ENCODE data around the gene CTNNA3.

CTNNA3 gene

DNA sequence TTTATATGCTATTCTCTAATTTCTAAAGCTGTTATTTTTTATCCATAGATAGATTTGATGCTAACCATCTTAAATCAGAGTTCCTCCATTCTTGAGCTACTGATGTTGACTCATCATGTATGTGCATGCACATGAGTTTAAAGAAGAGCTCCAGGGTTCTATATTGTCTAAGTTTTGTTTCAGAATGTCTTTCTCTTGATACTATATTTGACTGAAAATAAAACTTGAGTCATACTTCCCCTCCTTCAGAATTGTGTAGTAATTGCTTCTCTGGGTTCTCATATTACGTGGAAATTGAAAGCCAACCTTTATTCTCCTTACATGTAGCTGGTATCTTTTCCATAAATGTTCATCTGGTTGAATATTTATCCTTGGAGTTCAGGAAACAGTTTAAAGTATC, 680.8 kb downstream of the CTNNA3 start:
- no peak for DNase-seq (ENCODE audit: low read depth)

- DNase-seq (ENCODE audit: low read depth), result no peak
Observed at GRCh38 chr10:67011981-67012380, 684.0 kb downstream of the CTNNA3 start.

DNA sequence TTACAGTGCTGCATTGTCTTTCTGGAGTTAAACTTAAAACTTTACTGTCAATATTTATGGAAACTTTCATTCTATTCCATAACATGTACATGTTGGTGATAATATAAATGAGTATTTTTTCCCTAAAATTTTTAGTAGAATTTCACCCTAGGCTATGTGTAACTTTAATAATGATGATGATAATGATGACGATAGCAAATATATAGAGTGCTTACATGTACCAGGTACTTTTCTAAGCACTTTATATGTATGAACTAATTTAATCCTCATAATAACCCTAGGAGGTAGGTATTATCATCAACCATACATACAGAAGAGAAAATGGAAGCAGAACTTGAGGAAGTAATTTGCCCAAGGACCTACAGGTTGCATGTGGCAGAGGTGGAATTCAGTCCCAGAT, 684.5 kb downstream of the CTNNA3 start:
- no peak for DNase-seq (ENCODE audit: low read depth)

- DNase-seq (ENCODE audit: low read depth), result no peak
Observed at GRCh38 chr10:67005981-67006380, 690.0 kb downstream of the CTNNA3 start.

DNA sequence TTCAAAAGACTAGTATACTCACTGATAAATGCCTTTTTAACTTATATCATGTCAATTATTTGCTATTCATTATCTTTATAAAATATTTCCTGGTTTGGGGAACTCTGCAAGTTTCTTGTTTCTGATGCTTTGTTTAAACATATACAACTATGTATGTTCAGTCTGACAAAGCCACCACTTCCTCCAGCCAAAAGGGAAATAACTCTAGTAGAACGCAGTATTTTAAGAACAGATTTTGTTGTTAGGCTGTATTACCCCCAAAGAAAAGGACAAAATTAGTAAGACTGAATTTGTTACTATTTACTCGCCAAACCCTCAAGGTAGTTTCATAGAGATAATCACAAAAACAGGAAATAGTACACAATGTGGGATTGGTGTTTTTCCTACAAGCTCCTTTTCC, 691.3 kb downstream of the CTNNA3 start:
- DNase-seq (ENCODE audit: low read depth), result no peak

DNA sequence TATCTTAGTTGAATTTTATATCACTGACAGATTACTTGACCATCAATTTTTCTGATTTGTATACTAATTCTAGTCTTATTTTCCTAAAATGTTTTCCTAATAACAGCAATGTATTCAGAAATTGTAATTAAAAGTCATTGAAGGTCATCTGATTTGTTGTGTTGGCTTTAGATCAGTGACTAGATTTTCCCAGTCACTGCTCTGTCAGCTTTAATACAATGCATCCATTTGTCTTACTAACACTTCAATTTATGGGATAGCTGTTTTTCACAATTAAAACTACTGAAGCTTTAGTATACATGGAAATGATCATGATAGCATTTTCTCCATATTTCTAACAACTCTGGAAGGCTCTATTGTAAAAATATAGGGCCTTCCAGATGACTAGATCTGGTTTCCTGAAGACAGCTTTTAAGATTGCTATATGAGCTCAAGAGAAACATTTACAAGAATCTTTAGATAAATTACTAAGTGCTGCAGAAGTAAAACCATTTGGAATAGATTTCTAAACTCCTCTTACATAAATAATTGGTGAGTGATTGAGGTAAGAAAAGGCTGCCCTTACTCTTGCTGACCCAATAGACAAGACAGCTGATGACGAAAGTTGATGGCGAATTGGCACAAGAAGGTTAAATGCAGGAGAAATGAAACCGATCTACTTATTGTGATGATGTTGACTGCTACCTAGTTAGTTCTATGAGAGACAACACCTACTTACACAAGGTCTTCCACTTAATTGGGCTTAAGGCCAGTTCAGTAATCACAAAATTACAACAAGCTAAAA, 696.0 kb downstream of the CTNNA3 start:
- DNase-seq (ENCODE audit: low read depth), result no peak

- DNase-seq (ENCODE audit: low read depth), result no peak
Observed at GRCh38 chr10:66996996-66997395, 699.0 kb downstream of the CTNNA3 start.

DNA sequence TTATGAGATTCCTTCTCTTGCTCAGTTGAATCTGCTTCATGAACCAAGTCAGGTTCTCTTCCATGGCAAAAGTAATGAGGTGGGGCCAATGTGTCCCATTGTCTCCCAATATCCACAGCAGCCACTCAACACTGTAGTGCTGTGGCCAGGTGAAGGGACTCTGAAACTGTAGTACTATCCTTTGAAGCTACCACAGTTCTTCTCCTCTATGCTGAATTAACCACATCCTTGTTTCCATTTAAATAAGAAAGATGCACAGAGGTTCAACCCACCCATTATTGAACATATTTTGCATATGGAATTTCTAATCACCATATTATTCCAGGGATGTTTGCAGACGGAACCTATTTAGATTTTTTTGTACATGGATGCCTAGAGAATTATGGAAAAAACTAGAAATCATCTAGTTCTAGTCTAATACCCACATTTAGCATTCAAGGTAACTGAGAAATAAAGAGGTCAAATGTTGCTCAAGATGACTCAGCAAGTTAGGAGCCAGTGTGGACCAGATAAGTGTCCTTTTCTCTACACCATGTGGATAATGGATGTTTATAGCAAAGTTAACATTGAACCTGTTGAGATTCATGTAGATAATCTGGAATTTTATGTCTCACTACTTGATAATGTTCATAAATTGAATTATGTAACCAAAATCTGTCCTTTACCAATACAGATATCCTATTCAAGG, 705.7 kb downstream of the CTNNA3 start:
- DNase-seq (ENCODE audit: low read depth), result no peak

DNA sequence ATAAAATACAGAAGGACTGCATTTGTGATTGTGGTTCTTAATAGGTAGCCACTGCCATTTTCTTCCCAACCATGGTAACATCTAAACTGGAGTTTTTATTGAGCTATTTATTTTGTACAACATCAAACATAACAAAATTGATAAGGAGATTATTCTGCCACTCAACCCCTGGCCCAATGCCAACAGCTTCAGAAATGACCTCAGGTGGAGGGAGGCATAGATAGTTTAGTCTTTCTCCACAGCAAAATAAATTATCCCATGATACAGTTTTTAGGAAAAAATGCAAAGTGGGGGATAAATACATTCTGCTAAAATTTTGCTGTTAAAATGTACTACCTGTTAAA, 712.5 kb downstream of the CTNNA3 start:
- DNase-seq (ENCODE audit: low read depth), result no peak

GRCh38 chr10:66982792-66983474, 713.1 kb downstream of the CTNNA3 start:
- DNase-seq (ENCODE audit: low read depth), result no peak

GRCh38 chr10:66982053-66982420, 714.0 kb downstream of the CTNNA3 start:
- no peak for DNase-seq (ENCODE audit: low read depth)

DNA sequence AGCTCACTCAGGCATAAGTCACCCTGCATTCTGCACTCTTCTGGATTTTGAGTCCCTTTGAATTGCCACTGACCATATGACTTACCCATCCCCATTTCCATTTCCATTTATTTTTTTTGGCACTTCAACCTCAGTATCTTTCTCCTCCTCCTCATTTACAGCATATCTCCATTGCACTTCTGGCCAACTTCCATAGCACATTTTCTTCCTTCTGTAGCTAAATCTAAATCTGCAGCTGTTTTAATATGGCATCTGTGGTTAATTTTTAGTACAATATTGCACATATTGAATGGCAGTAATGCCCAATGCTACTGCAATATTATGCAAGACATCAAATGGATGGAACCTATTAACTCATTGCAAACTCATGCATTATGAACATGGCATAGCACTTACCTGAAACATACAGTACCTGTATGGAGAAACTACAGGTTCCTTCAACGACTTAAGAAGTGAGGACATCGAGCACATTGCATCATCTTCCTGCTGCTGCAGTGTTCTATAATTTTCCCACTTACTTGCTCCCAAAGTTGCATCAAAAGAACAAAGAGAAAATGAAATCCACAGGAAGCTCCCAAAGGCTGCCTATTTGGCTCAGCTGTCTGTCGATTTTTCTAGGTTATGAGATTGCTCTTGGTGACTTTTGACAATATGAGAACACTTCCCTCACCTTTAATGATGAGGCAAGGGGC, 714.5 kb downstream of the CTNNA3 start:
- DNase-seq (ENCODE audit: low read depth), result no peak

GRCh38 chr10:66980246-66980815, 715.7 kb downstream of the CTNNA3 start:
- DNase-seq (ENCODE audit: low read depth), result no peak

GRCh38 chr10:66964946-66965345, 731.0 kb downstream of the CTNNA3 start:
- no peak for DNase-seq (ENCODE audit: low read depth)

- DNase-seq (ENCODE audit: low read depth), result no peak
Observed at GRCh38 chr10:66958466-66958865, 737.5 kb downstream of the CTNNA3 start.

DNA sequence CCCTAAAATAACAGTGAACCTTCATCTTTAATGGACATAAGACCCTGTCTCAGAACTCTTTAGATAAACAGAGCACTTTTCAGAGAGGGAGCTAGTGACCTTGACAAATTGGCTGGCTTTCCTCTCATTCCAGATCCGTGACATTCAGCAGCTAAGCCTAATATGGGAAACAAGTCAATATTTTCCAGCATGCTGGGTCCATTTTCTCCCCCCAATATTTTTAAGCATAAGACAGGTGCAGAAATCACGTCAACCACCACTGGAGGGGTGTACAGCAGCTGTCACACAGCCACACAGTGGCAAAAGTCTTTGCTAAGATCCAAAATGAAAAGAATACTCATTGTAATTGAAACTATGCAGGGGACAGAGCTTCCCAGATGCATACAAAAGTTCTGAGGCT, 744.1 kb downstream of the CTNNA3 start:
- no peak for DNase-seq (ENCODE audit: low read depth)

DNA sequence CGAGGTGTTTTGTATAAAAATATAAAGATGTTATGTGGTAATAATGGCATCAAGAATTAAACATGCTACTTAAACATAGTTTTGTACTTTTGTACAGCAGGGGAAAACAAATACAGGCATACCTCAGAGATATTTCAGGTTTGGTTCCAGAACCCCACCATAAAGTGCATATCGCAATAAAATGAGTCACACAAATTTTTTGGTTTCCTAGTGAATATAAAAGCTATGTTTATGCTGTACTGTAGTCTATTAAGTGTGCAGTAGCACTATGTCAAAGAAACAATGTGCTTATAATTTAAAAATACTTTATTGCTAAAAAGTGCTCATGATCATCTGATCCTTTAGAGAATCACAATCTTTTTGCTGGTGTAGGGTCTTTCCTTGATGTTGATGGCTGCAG, 752.4 kb downstream of the CTNNA3 start:
- no peak for DNase-seq (ENCODE audit: low read depth)

DNA sequence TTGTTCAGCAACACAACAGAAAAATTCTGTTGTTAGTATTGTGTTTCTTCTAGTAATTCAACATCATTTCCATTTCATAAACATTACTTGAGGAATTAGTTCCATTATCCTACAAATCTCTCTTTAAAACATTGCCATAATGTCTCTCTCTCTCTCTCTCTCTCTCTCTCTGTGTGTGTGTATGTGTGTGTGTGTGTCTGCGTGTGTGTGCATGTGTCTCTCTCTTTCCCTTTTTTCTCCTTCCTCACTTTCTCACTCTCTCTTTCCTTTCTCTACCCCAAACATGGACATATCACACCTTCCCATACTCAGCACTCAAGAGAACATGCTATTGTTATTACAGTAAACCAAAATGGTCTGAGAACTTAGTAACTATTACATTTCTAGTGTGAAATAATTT, 753.6 kb downstream of the CTNNA3 start:
- no peak for DNase-seq (ENCODE audit: low read depth)

GRCh38 chr10:66941491-66941890, 754.5 kb downstream of the CTNNA3 start:
- no peak for DNase-seq (ENCODE audit: low read depth)

DNA sequence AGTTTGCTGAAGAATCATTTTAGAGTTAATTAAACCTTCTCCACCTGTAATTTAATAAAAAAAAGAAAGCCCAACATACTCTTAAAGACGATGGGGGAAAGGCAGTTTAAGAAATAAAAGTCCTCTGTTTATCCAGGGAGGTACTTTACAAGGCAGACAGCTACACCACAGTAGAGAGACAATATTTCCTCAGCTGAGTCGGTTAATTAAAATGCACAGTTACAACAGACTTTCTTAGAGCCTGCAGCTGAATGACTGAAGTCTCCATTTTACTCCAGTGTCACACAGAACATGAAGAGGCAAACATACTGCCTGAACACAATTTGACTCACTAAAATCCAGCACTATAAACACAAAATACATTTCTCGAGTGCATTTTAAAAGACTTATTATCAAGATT, 755.0 kb downstream of the CTNNA3 start:
- DNase-seq (ENCODE audit: low read depth), result no peak

DNA sequence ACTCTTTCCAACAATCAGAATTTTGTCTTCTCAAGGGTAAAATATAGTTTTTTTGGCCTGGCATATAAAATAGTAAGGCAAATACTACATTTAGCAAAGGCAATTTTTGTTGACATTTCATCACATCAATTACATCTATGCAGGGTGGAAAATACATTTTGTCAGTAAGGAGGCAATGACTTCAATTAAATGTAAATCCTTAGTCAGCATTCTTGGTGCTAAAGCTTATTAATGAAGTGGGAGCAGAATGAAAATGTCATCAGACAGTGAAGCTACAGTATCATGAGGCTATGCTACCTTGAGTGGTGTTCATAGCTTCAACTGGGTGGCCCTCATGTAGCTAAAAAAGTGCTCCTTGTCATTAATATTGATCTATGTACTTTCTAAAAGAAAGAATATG, 761.3 kb downstream of the CTNNA3 start:
- no peak for DNase-seq (ENCODE audit: low read depth)

DNA sequence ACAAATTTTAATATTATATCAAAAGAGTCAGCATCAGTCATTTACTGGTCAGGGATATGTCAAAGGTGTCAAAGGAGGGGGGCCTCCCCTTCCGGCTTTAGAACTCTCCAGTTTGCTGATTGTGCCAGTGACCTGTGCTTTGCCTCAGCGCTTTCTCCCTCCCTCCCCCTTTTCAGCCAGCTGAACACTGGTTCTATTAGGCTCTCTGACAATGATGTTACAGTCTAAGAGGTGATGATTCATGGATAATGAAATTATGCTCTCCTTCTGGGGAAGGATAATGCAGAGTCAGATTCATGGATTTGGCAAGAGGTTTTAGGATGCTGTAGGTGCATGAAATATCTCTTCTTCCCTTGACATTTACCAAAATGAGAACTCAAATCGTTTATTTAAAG, 764.0 kb downstream of the CTNNA3 start:
- no peak for DNase-seq (ENCODE audit: low read depth)

Data from activated gamma-delta T cell treated with anti-CD3 and anti-CD28 coated beads, Interleukin-2, amount 50 U/mL, for 16 hours (primary cell).